HG02678 (cell line): ENCODE measurements around the gene FAM20C.
"Not testable (repeated sequence)": the region's sequence is repeated elsewhere in the genome, so short reads cannot be mapped to it uniquely, and the experiment has no call there.

Source experiments
- ATAC-seq: cut with Tn5 transposase; IDR thresholded peaks from one replicate; pipeline ENCODE4 v1.9.1; 2021; ENCODE audit warnings: mild to moderate bottlenecking, moderate library complexity; ENCODE audit not compliant: unreplicated experiment

Gene FAM20C

GRCh38 chr7:240887-241421 is 48.6 kb downstream of the FAM20C start:
- no peak for ATAC-seq

GRCh38 chr7:241513-241912 is 49.1 kb downstream of the FAM20C start:
- ATAC-seq, result no peak

- ATAC-seq, result not testable (repeated sequence)
Observed at GRCh38 chr7:242826-243579, 50.6 kb downstream of the FAM20C start.

- not testable (repeated sequence) for ATAC-seq
Observed at GRCh38 chr7:243580-243978, 51.2 kb downstream of the FAM20C start.

- no peak for ATAC-seq
Observed at GRCh38 chr7:244974-245373, 52.6 kb downstream of the FAM20C start.

- no peak for ATAC-seq
Observed at GRCh38 chr7:245574-246295, 53.4 kb downstream of the FAM20C start.

GRCh38 chr7:246451-246850 is 54.1 kb downstream of the FAM20C start:
- ATAC-seq, result no peak

GRCh38 chr7:247181-247580 is 54.8 kb downstream of the FAM20C start:
- ATAC-seq, result no peak

GRCh38 chr7:247636-248035 is 55.3 kb downstream of the FAM20C start:
- no peak for ATAC-seq

- ATAC-seq, result no peak
Observed at GRCh38 chr7:248732-249435, 56.5 kb downstream of the FAM20C start.

GRCh38 chr7:249989-250388 is 57.6 kb downstream of the FAM20C start:
- ATAC-seq, result no peak

- no peak for ATAC-seq
Observed at GRCh38 chr7:250523-250922, 58.2 kb downstream of the FAM20C start.

- ATAC-seq, result no peak
Observed at GRCh38 chr7:251005-251404, 58.6 kb downstream of the FAM20C start.

- ATAC-seq, result no peak
Observed at GRCh38 chr7:251446-252175, 59.2 kb downstream of the FAM20C start.

GRCh38 chr7:252216-252965 is 60.0 kb downstream of the FAM20C start:
- ATAC-seq, result no peak

GRCh38 chr7:252981-253380 is 60.6 kb downstream of the FAM20C start:
- ATAC-seq, result no peak

- no peak for ATAC-seq
Observed at GRCh38 chr7:253581-254336, 61.4 kb downstream of the FAM20C start.

- no peak for ATAC-seq
Observed at GRCh38 chr7:254337-255037, 62.1 kb downstream of the FAM20C start.

GRCh38 chr7:255038-255435 is 62.7 kb downstream of the FAM20C start:
- ATAC-seq, result no peak
